A549 (cell line): ENCODE data around the gene FNBP1L. TPM values are rescaled to one million over a fixed set of nuclear protein-coding genes. Genes with fewer than 3 reads are reported as not detected.

Source experiments
- ATAC-seq, 2 experiments: fragments of 200-7000 bp in 1 of 2; fragments of >200 bp in 1 of 2; cut with Nextera tagmentation in 1 of 2; cut with Tn5 transposase in 1 of 2; 3 replicates each; pipeline versions ENCODE4 v1.8.0 to v1.9.1; 2018 to 2020; ENCODE audit warnings: mild to moderate bottlenecking in 1 of 2, moderate library complexity in 1 of 2
- CTCF ChIA-PET: fragments of 300-600 bp; sonication (Branson Sonifier 250); formaldehyde crosslinking; extraction: SDS; loops from one replicate; lab custom pipeline; 2021; ENCODE audit warnings: antibody characterized with exemption, inconsistent platforms; lab: Yijun Ruan, JAX
- POLR2A ChIA-PET: fragments of 350-600 bp; formaldehyde crosslinking; extraction: SDS; loops from one replicate; lab custom pipeline; 2021; ENCODE audit warnings: antibody characterized with exemption, inconsistent platforms; lab: Yijun Ruan, JAX
- DNase-seq, 2 experiments: peaks; one replicate each; pipeline versions ENCODE4 v3.0.0 to v3.0.0-alpha.2; 2011 to 2016; ENCODE audit warnings: low read depth in 1 of 2, low spot score in 1 of 2
- FAIRE-seq: peaks from 2 replicates; lab custom pipeline; 2011; peaks lifted over from hg19 to GRCh38; lab: Jason Lieb, UNC
- H3K27ac ChIP-seq, 2 experiments: fragments of >200 bp; sonication (Bioruptor Twin); formaldehyde crosslinking; 3 replicates each; pipeline ENCODE4 v1.5.1; 2016 to 2017
- H3K4me1 ChIP-seq: fragments of >200 bp; sonication (Bioruptor Twin); formaldehyde crosslinking; 3 replicates; pipeline ENCODE4 v1.6.1; 2016
- H3K4me2 ChIP-seq: fragments of >200 bp; sonication (Bioruptor Twin); formaldehyde crosslinking; 3 replicates; pipeline ENCODE4 v1.6.1; 2016
- H3K4me3 ChIP-seq: fragments of >200 bp; sonication (Bioruptor Twin); formaldehyde crosslinking; 3 replicates; pipeline ENCODE4 v1.5.1; 2016
- H3K9me3 ChIP-seq: fragments of >200 bp; sonication (Bioruptor Twin); formaldehyde crosslinking; 3 replicates; pipeline ENCODE4 v1.6.1; 2016
- BHLHE40 ChIP-seq: IDR thresholded peaks from 2 replicates; pipeline ENCODE4 v1.6.1; 2012; ENCODE audit warnings: low read depth, low read length, inconsistent platforms
- CEBPB ChIP-seq, 2 experiments: fragments of >200 bp in 1 of 2; sonication (Bioruptor Twin) in 1 of 2; formaldehyde crosslinking in 1 of 2; IDR thresholded peaks; 2 replicates each; pipeline ENCODE4 v1.6.1; 2012 to 2016
- EP300 ChIP-seq, 2 experiments: fragments of >200 bp; sonication (Bioruptor Twin); formaldehyde crosslinking; IDR thresholded peaks; 2 replicates in 1 of 2; 3 replicates in 1 of 2; pipeline ENCODE4 v1.6.1; 2016 to 2017
- FOSB ChIP-seq: fragments of 250-450 bp; sonication (Bioruptor Pico); IDR thresholded peaks from 2 replicates; pipeline ENCODE4 v1.5.0; 2020; ENCODE audit warnings: mild to moderate bottlenecking, moderate library complexity
- GATA3 ChIP-seq: IDR thresholded peaks from 2 replicates; pipeline ENCODE4 v1.6.1; 2012; ENCODE audit warnings: borderline replicate concordance
- HDAC2 ChIP-seq: fragments of 200-600 bp; sonication (generic); IDR thresholded peaks from 2 replicates; pipeline ENCODE4 v1.6.1; 2016
- HEYL ChIP-seq: fragments of 250-450 bp; sonication (Bioruptor Pico); IDR thresholded peaks from 2 replicates; pipeline ENCODE4 v1.8.0; 2021; ENCODE audit warnings: mild to moderate bottlenecking, moderate library complexity
- HOXB5 ChIP-seq: fragments of 250-450 bp; sonication (Bioruptor Pico); IDR thresholded peaks from 2 replicates; pipeline ENCODE4 v1.5.0; 2020; ENCODE audit warnings: mild to moderate bottlenecking, moderate library complexity
- KDM1A ChIP-seq: fragments of 200-600 bp; sonication (generic); IDR thresholded peaks from 2 replicates; pipeline ENCODE4 v1.6.1; 2016; ENCODE audit warnings: low read depth, mild to moderate bottlenecking
- KDM5A ChIP-seq: fragments of 200-600 bp; sonication (generic); IDR thresholded peaks from 2 replicates; pipeline ENCODE4 v1.6.1; 2016; ENCODE audit warnings: antibody characterized with exemption, mild to moderate bottlenecking
- MAFK ChIP-seq: fragments of 450-650 bp; IDR thresholded peaks from 2 replicates; pipeline ENCODE4 v1.6.1; 2014; ENCODE audit not compliant: partially characterized antibody
- MAZ ChIP-seq: fragments of 150-350 bp; IDR thresholded peaks from 2 replicates; pipeline ENCODE4 v1.6.1; 2014; ENCODE audit warnings: antibody characterized with exemption, low read depth, low read length, borderline replicate concordance
- MYC ChIP-seq: IDR thresholded peaks from 2 replicates; pipeline ENCODE4 v1.6.1; 2012; ENCODE audit warnings: mild to moderate bottlenecking, inconsistent platforms, low read length, improper control_type of control experiment, borderline replicate concordance
- NPAS2 ChIP-seq: fragments of 250-450 bp; sonication (Bioruptor Pico); IDR thresholded peaks from 2 replicates; pipeline ENCODE4 v1.8.0; 2022; ENCODE audit warnings: mild to moderate bottlenecking, moderate library complexity, borderline replicate concordance
- PHF8 ChIP-seq: fragments of 200-600 bp; sonication (generic); IDR thresholded peaks from 2 replicates; pipeline ENCODE4 v1.6.1; 2016; ENCODE audit warnings: low read depth, mild to moderate bottlenecking, antibody characterized with exemption, moderate library complexity, borderline replicate concordance
- POLR2A ChIP-seq: IDR thresholded peaks from 2 replicates; pipeline ENCODE4 v1.6.1; 2012; ENCODE audit warnings: mild to moderate bottlenecking, low read length
- RAD21 ChIP-seq, 2 experiments: fragments of >200 bp in 1 of 2; sonication (Bioruptor Twin) in 1 of 2; formaldehyde crosslinking in 1 of 2; IDR thresholded peaks in 1 of 2; conservative IDR thresholded peaks in 1 of 2; 2 replicates in 1 of 2; 3 replicates in 1 of 2; pipeline ENCODE4 v1.6.1; 2012 to 2018; ENCODE audit warnings: inconsistent platforms in 1 of 2
- RCOR1 ChIP-seq: fragments of 150-350 bp; IDR thresholded peaks from 2 replicates; pipeline ENCODE4 v1.6.1; 2014; ENCODE audit warnings: antibody characterized with exemption, low read length, low read depth
- RNF2 ChIP-seq: fragments of 200-600 bp; sonication (generic); IDR thresholded peaks from 2 replicates; pipeline ENCODE4 v1.6.1; 2016; ENCODE audit warnings: low read depth, mild to moderate bottlenecking, antibody characterized with exemption, moderate library complexity, borderline replicate concordance
- SMC3 ChIP-seq: fragments of >200 bp; sonication (Bioruptor Twin); formaldehyde crosslinking; IDR thresholded peaks from 3 replicates; pipeline ENCODE4 v1.6.1; 2018; ENCODE audit warnings: inconsistent platforms
- TP53 ChIP-seq: fragments of 250-450 bp; sonication (Bioruptor Pico); IDR thresholded peaks from 2 replicates; pipeline ENCODE4 v1.5.0; 2021; ENCODE audit warnings: mild to moderate bottlenecking, moderate library complexity
- ZC3H11A ChIP-seq: fragments of 450-650 bp; IDR thresholded peaks from 2 replicates; pipeline ENCODE4 v1.6.1; 2014; ENCODE audit warnings: antibody characterized with exemption, mild to moderate bottlenecking
- ZNF302 ChIP-seq: fragments of 250-450 bp; sonication (Bioruptor Pico); IDR thresholded peaks from 2 replicates; pipeline ENCODE4 v1.9.0; 2021; ENCODE audit warnings: inconsistent platforms, mild to moderate bottlenecking, moderate library complexity
- WGBS: methylation state at CpG from one replicate; pipeline ENCODE4 v1.1.6; 2017; ENCODE audit errors: missing lambda C conversion rate; 5-methylcytosine and 5-hydroxymethylcytosine counted together
- polyA plus RNA-seq, 4 experiments: library from polyadenylated mRNA; depleted of rRNA in 3 of 4; stranded (reverse); fragments of >200 nt; fragmentation: RNase III in 1 of 4; extraction: RNeasy Plus Mini Kit Qiagen cat#74134 plus additional on column Dnase treatment in 1 of 4; gene quantifications; 2 replicates in 3 of 4; 3 replicates in 1 of 4; pipeline ENCODE4 v1.2.3, GENCODE V29; 2011 to 2017
- TF ChIP-seq, protein P1 (sequence below): fragments of 150-350 bp; IDR thresholded peaks from 2 replicates; pipeline ENCODE4 v1.6.1; 2014; ENCODE audit warnings: low read depth, mild to moderate bottlenecking, low read length
- TF ChIP-seq, protein P2 (sequence below): fragments of 450-650 bp; IDR thresholded peaks from 2 replicates; pipeline ENCODE4 v1.6.1; 2014; ENCODE audit warnings: antibody characterized with exemption
- TF ChIP-seq, protein P3 (sequence below): IDR thresholded peaks from 2 replicates; pipeline ENCODE4 v1.6.1; 2012

The FNBP1L gene
- polyA plus RNA-seq, 2 of the 4 experiments (the other 2 are of a cell fraction), result 19.8 to 42.3 TPM

DNA sequence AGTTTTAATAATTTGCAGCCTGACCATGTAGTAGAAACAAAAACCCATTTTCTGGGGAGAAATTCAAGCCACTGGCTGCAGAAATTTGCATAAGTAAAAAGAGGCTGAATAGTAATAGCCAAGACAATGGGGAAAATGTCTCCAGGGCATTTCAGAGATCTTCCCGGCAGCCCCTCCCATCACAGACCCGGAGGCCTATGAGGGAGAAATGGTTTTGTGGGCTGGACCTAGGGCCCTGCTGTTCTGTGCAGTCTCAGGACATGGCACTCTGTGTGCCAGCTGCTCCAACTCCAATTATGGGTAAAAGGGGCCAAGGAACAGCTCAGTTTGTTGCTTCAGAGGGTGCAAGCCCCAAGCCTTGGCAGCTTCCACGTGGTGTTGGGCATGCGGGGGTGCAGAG, 39.7 kb upstream of the FNBP1L start:
- WGBS, result 24% methylated on average over 4 of the region's 4 CpGs
- CTCF ChIA-PET, result no interaction called here

DNA sequence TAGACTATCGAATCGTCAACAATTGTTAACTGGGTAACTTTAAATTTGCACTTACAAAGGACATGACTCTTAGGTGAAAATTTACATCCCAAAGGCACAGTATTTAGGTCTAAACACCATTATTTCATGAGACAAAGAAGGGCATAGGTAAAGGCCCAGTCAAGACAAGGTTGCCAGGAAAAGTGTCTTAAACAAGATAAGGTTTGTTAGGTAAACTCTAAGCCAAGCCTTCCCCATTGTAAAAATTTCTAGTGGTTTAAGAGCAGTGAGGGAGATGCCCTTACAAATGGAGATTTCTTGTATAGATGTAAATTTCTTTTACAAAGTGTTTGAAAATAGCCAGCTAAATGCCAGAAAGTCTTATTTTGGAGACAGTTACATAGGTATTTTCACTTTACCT, 36.9 kb upstream of the FNBP1L start:
- CTCF ChIA-PET, result no interaction called here
- POLR2A ChIA-PET, result interaction anchor here (0.5 kb wide), 1 partner anchor 375 kb away, joined by 4 read pairs; no protein-coding TSS in a partner anchor
- DNase-seq (no peak), ATAC-seq (no peak), FAIRE-seq (no peak)
- TF ChIP-seq TP53 (no peak), HEYL (CRISPR knock-in tag) (no peak), BHLHE40 (no peak), NPAS2 (CRISPR knock-in tag) (no peak), ZNF302 (CRISPR knock-in tag) (no peak), EP300 (IDR thresholded peaks at IDR 0.05) (no peak), GATA3 (no peak), RCOR1 (no peak), CEBPB (IDR thresholded peaks at IDR 0.05) (no peak), MYC (no peak)
- TF ChIP-seq, protein P1, sequence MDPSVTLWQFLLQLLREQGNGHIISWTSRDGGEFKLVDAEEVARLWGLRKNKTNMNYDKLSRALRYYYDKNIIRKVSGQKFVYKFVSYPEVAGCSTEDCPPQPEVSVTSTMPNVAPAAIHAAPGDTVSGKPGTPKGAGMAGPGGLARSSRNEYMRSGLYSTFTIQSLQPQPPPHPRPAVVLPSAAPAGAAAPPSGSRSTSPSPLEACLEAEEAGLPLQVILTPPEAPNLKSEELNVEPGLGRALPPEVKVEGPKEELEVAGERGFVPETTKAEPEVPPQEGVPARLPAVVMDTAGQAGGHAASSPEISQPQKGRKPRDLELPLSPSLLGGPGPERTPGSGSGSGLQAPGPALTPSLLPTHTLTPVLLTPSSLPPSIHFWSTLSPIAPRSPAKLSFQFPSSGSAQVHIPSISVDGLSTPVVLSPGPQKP, result no peak
- TF ChIP-seq, protein P2, sequence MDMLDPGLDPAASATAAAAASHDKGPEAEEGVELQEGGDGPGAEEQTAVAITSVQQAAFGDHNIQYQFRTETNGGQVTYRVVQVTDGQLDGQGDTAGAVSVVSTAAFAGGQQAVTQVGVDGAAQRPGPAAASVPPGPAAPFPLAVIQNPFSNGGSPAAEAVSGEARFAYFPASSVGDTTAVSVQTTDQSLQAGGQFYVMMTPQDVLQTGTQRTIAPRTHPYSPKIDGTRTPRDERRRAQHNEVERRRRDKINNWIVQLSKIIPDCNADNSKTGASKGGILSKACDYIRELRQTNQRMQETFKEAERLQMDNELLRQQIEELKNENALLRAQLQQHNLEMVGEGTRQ, result no peak
- 82% methylated on average over 2 of the region's 2 CpGs for WGBS
- Histone ChIP-seq H3K4me2 (no peak overlapping the region), H3K27ac (no peak overlapping the region), H3K4me3 (no peak overlapping the region), H3K9me3 (no peaks in the 10 kb centered on the region; the same call in 2 of the 3 replicates), H3K4me1 (no peaks in the 10 kb centered on the region)

More for the DNA sequence above, 39.7 kb upstream of the FNBP1L start:
- Histone ChIP-seq H3K4me3 (no peak overlapping the region), H3K9me3 (no peaks in the 10 kb centered on the region; the same call in 2 of the 3 replicates), H3K4me2 (no peak overlapping the region), H3K4me1 (no peaks in the 10 kb centered on the region), H3K27ac (no peak overlapping the region)
- TF ChIP-seq MAFK (no peak), HDAC2 (no peak), FOSB (CRISPR knock-in tag) (no peak), PHF8 (no peak)
- FAIRE-seq, result no peak
- no peak for DNase-seq
- no peak for ATAC-seq
- POLR2A ChIA-PET, result no interaction called here

DNA sequence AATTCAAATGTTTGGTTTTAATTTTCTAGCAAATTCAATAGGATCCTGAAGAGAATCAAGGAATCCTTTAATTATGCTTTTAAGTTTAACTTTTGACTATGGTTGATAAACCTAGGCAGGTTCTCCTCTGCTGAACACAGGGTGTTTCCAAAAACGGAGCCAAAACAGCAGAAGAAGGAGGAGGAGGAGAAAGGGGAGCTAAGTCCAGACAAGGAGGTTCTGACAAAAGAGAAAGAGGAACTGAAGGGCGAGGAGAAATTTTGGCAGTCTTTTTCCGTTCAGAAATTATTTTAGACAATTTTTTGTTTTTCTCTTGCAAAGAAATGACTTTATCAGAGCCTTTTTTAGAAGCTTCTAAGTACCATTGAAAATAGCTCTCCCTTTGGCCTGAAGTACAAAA, 33.2 kb upstream of the FNBP1L start:
- FAIRE-seq, result no peak

More for the DNA sequence above, 33.2 kb upstream of the FNBP1L start:
- TF ChIP-seq RNF2 (no peak), ZNF302 (CRISPR knock-in tag) (no peak), GATA3 (no peak), RAD21 (conservative IDR thresholded peaks at IDR 0.05 in 1 of 2, IDR thresholded peaks at IDR 0.05 in 1 of 2) (no peak), CEBPB (IDR thresholded peaks at IDR 0.05) (no peak), KDM5A (no peak), SMC3 (no peak), KDM1A (no peak), POLR2A (no peak), HOXB5 (CRISPR knock-in tag) (no peak), ZC3H11A (no peak), MAZ (no peak)
- TF ChIP-seq, protein P3, sequence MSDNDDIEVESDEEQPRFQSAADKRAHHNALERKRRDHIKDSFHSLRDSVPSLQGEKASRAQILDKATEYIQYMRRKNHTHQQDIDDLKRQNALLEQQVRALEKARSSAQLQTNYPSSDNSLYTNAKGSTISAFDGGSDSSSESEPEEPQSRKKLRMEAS, result no peak
- TF ChIP-seq, protein P1, result no peak
- Histone ChIP-seq H3K27ac (no peak overlapping the region), H3K9me3 (no peaks in the 10 kb centered on the region), H3K4me1 (no peaks in the 10 kb centered on the region), H3K4me3 (no peak overlapping the region), H3K4me2 (no peak overlapping the region)
- POLR2A ChIA-PET, result no interaction called here
- 48% methylated on average over 3 of the region's 3 CpGs for WGBS
- DNase-seq (no peak), ATAC-seq (no peak)
- CTCF ChIA-PET, result no interaction called here
